Testis (tissue), 3 donors: Measurements from ENCODE around the gene TM4SF4. TPM values are rescaled to one million over a fixed set of nuclear protein-coding genes. Genes with fewer than 3 reads are reported as not detected.
A peak's percentile ranks its signal among the peaks of the same experiment; 100 is the strongest.

Source experiments
- DNase-seq: peaks from one replicate; pipeline ENCODE4 v3.0.0-alpha.2; 2019
- H3K27ac ChIP-seq, 2 donors: fragments of 200-600 bp; sonication (generic); one replicate each; pipeline ENCODE4 v1.5.1; 2019
- H3K27me3 ChIP-seq: fragments of 200-600 bp; sonication (generic); one replicate; pipeline ENCODE4 v1.5.1; 2019
- H3K36me3 ChIP-seq: fragments of 200-600 bp; sonication (generic); one replicate; pipeline ENCODE4 v1.5.1; 2017; ENCODE audit warnings: low read depth; ENCODE audit errors: missing control alignments
- H3K4me1 ChIP-seq: fragments of 200-600 bp; sonication (generic); one replicate; pipeline ENCODE4 v1.5.1; 2019
- H3K4me3 ChIP-seq, 2 donors: fragments of 200-600 bp; sonication (generic); one replicate each; pipeline ENCODE4 v1.5.1; 2017 to 2019
- H3K9me3 ChIP-seq: fragments of 200-600 bp; sonication (generic); one replicate; pipeline ENCODE4 v1.5.1; 2017
- CTCF ChIP-seq, 3 experiments: fragments of 450-650 bp in 2 of 3; fragments of 200-600 bp in 1 of 3; sonication (generic) in 1 of 3; IDR thresholded peaks; one replicate each; pipeline ENCODE4 v1.5.1; 2016 to 2019; ENCODE audit warnings: antibody characterized with exemption in 3 of 3, mild to moderate bottlenecking in 2 of 3, moderate library complexity in 1 of 3
- POLR2A ChIP-seq: fragments of 450-650 bp; IDR thresholded peaks from one replicate; pipeline ENCODE4 v1.6.1; 2017; ENCODE audit warnings: antibody characterized with exemption, mild to moderate bottlenecking, moderate library complexity
- WGBS, 2 donors: methylation state at CpG; one replicate each; pipeline ENCODE4 v1.1.5; 2018; 5-methylcytosine and 5-hydroxymethylcytosine counted together
- intact Hi-C: fragments of 100-400 bp; cut with DNase I; formaldehyde crosslinking; loops from one replicate; pipeline ENCODE4 v1.15.1; 2023; ENCODE audit warnings: low total_unique reads
- polyA plus RNA-seq: library from polyadenylated mRNA; stranded (reverse); fragments of 350-450 nt; fragmentation: Illumina TruSeq; extraction: RNeasy Lipid Tissue Mini Kit (QIAGEN cat#74804); gene quantifications from one replicate; pipeline ENCODE4 v1.2.3, GENCODE V29; 2014; ENCODE audit warnings: low read depth, low replicate concordance; ENCODE audit not compliant: insufficient read depth
- total RNA-seq, 2 donors: library from RNA; depleted of rRNA; stranded (reverse); fragments of >200 nt; gene quantifications; one replicate each; pipeline ENCODE4 v1.2.3, GENCODE V29; 2016

TM4SF4 gene
- total and polyA plus RNA-seq, 3 donors from 2014 or later, result 0.12 to 1.4 (median 0.39) TPM

DNA sequence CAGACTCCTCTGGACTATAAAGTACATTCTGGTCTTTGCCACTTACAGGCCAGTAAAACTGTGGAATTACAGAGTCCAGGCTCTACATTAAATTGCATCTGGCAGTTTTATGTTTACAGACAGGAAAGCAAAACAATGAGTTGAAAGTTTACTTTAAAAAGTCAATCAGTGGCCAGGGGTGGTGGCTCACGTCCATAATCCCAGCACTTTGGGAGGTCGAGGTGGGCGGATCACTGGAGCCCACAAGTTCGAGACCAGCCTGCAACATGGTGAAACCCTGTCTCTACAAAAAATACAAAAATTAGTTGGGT lies 53.8 kb downstream of the TM4SF4 start:
- 56 to 57% methylated on average over 4 of the region's 4 CpGs for WGBS, 2 donors
- peaks cover 18% of the 10 kb centered on the region for H3K4me1 ChIP-seq

GRCh38 chr3:149529099-149529498 lies 54.6 kb downstream of the TM4SF4 start:
- no peaks in the 10 kb centered on the region for H3K27me3 ChIP-seq
- DNase-seq, result no peak
- no peaks in the 10 kb centered on the region for H3K9me3 ChIP-seq
- peaks cover 25% of the 10 kb centered on the region for H3K4me1 ChIP-seq
- no peak overlapping the region for H3K27ac ChIP-seq
- no peak overlapping the region for H3K4me3 ChIP-seq
- TF ChIP-seq POLR2A, result no peak
- no peak for TF ChIP-seq CTCF (IDR thresholded peaks at IDR 0.05)
- H3K36me3 ChIP-seq, result peaks cover 3% of the 10 kb centered on the region
- intact Hi-C loops, result no loop called here
- 81 to 83% methylated on average over 2 of the region's 2 CpGs for WGBS, 2 donors

More for the DNA sequence above, 53.8 kb downstream of the TM4SF4 start:
- TF ChIP-seq CTCF (IDR thresholded peaks at IDR 0.05) (no peak), POLR2A (no peak)
- intact Hi-C loops, result no loop called here
- Histone ChIP-seq H3K27ac (peak overlapping the region in 1 of 2 donors; percentile 56), H3K36me3 (peaks cover 3% of the 10 kb centered on the region), H3K27me3 (no peaks in the 10 kb centered on the region), H3K9me3 (no peaks in the 10 kb centered on the region), H3K4me3 (no peak overlapping the region)
- DNase-seq, result no peak

GRCh38 chr3:149532489-149533180 lies 58.1 kb downstream of the TM4SF4 start:
- Histone ChIP-seq H3K27me3 (no peaks in the 10 kb centered on the region), H3K27ac (peak overlapping the region in 1 of 2 donors; percentile 41), H3K36me3 (no peaks in the 10 kb centered on the region), H3K4me3 (no peak overlapping the region), H3K9me3 (no peaks in the 10 kb centered on the region), H3K4me1 (peaks cover 48% of the 10 kb centered on the region)
- TF ChIP-seq CTCF (IDR thresholded peaks at IDR 0.05) (no peak), POLR2A (no peak)
- intact Hi-C loops, result loop anchor here (5.0 kb wide), 1 partner anchor 125 kb away; the partner anchor contains the start of gene WWTR1
- 30 to 37% methylated on average over 8 of the region's 8 CpGs for WGBS, 2 donors
- DNase-seq, result no peak

DNA sequence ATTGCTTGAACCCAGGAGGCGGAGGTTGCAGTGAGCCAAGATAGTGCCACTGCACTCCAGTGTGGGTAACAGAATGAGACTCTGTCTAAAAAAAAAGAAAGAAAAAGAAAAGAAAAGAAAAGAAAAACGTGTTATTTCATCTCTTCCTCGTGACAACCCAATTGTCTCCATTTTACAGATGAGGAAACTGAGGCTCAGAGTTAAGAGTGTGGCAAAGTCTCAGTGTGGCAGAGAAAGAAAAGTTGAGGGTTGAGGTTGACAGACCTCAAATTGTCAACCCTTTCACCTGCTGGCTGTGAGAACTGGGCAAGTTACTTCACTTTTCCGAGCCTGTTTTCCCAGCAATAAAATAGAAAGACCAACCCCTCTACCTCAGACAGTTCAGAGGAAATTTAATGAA lies 59.6 kb downstream of the TM4SF4 start:
- H3K27ac ChIP-seq, result peak overlapping the region in 1 of 2 donors; percentile 43
- WGBS, 2 donors, result 70 to 87% methylated on average over 4 of the region's 4 CpGs
- intact Hi-C loops, result loop anchor here (5.0 kb wide), 1 partner anchor 123 kb away; the partner anchor contains the start of gene WWTR1
- H3K4me3 ChIP-seq, result no peak overlapping the region
- no peaks in the 10 kb centered on the region for H3K27me3 ChIP-seq
- no peaks in the 10 kb centered on the region for H3K9me3 ChIP-seq
- DNase-seq, result no peak
- H3K36me3 ChIP-seq, result no peaks in the 10 kb centered on the region
- H3K4me1 ChIP-seq, result peaks cover 41% of the 10 kb centered on the region
- TF ChIP-seq CTCF (IDR thresholded peaks at IDR 0.05) (no peak), POLR2A (no peak)
